HepG2 (cell line): ENCODE measurements around the gene PIP5K1A. TPM values are rescaled to one million over a fixed set of nuclear protein-coding genes. Genes with fewer than 3 reads are reported as not detected.

Experiments used
- CBX5 ChIP-seq: sonication (generic); formaldehyde crosslinking; IDR thresholded peaks from 2 replicates; pipeline ENCODE4 v1.4.0; 2020; ENCODE audit warnings: missing genetic modification reagents, borderline replicate concordance
- CENPBD1 ChIP-seq: sonication (generic); formaldehyde crosslinking; IDR thresholded peaks from 2 replicates; pipeline ENCODE4 v1.8.0; 2022; ENCODE audit warnings: missing genetic modification reagents, low read depth, mild to moderate bottlenecking, borderline replicate concordance
- ETV5 ChIP-seq: IDR thresholded peaks from 2 replicates; pipeline ENCODE4 v1.6.1; 2018; ENCODE audit warnings: missing biosample characterization, missing genetic modification reagents, inconsistent platforms, borderline replicate concordance
- FOXK1 ChIP-seq: sonication (generic); formaldehyde crosslinking; IDR thresholded peaks from 2 replicates; pipeline ENCODE4 v1.4.0; 2020; ENCODE audit warnings: low read depth, missing genetic modification reagents, borderline replicate concordance
- GABPB1 ChIP-seq: IDR thresholded peaks from 2 replicates; pipeline ENCODE4 v1.6.1; 2016; ENCODE audit warnings: mild to moderate bottlenecking, missing genetic modification reagents, moderate library complexity, missing compliant biosample characterization
- GATAD1 ChIP-seq: IDR thresholded peaks from 2 replicates; pipeline ENCODE4 v1.6.1; 2016; ENCODE audit warnings: missing genetic modification reagents, missing compliant biosample characterization
- HOXA5 ChIP-seq: sonication (generic); formaldehyde crosslinking; IDR thresholded peaks from 2 replicates; pipeline ENCODE4 v1.4.0; 2020; ENCODE audit warnings: missing genetic modification reagents
- MIER2 ChIP-seq: IDR thresholded peaks from 2 replicates; pipeline ENCODE4 v1.6.1; 2016; ENCODE audit warnings: missing biosample characterization, missing genetic modification reagents
- NFE2 ChIP-seq: sonication (generic); formaldehyde crosslinking; IDR thresholded peaks from 2 replicates; pipeline ENCODE4 v1.4.0; 2020; ENCODE audit warnings: missing genetic modification reagents
- NFKB2 ChIP-seq: sonication (generic); formaldehyde crosslinking; IDR thresholded peaks from 2 replicates; pipeline ENCODE4 v1.4.0; 2020; ENCODE audit warnings: missing genetic modification reagents, borderline replicate concordance
- SOX13 ChIP-seq, 3 experiments: fragments of 450-650 bp in 1 of 3; sonication (generic) in 1 of 3; formaldehyde crosslinking in 1 of 3; IDR thresholded peaks in 2 of 3; conservative IDR thresholded peaks in 1 of 3; 2 replicates each; pipeline versions ENCODE4 v1.5.0 to v1.6.1; 2016 to 2020; ENCODE audit warnings: antibody characterized with exemption in 1 of 3, mild to moderate bottlenecking in 1 of 3, missing compliant biosample characterization in 1 of 3, missing genetic modification reagents in 1 of 3, moderate library complexity in 1 of 3
- TARDBP ChIP-seq: sonication (generic); formaldehyde crosslinking; IDR thresholded peaks from 2 replicates; pipeline ENCODE4 v1.8.0; 2022; ENCODE audit warnings: mild to moderate bottlenecking, missing genetic modification reagents
- TMF1 ChIP-seq: sonication (generic); formaldehyde crosslinking; IDR thresholded peaks from 2 replicates; pipeline ENCODE4 v1.8.1; 2022; ENCODE audit warnings: low read depth, missing genetic modification reagents
- TOPORS ChIP-seq: sonication (generic); formaldehyde crosslinking; IDR thresholded peaks from 2 replicates; pipeline ENCODE4 v1.8.0; 2023; ENCODE audit warnings: mild to moderate bottlenecking, missing genetic modification reagents
- ZBTB7B ChIP-seq: sonication (generic); formaldehyde crosslinking; IDR thresholded peaks from 2 replicates; pipeline ENCODE4 v1.4.0; 2020; ENCODE audit warnings: missing genetic modification reagents
- ZGPAT ChIP-seq: IDR thresholded peaks from 2 replicates; pipeline ENCODE4 v1.6.1; 2016; ENCODE audit warnings: mild to moderate bottlenecking
- ZNF468 ChIP-seq: sonication (generic); formaldehyde crosslinking; IDR thresholded peaks from 2 replicates; pipeline ENCODE4 v1.8.0; 2022; ENCODE audit warnings: mild to moderate bottlenecking, moderate library complexity, missing genetic modification reagents
- polyA plus RNA-seq, 8 experiments: library from polyadenylated mRNA; depleted of rRNA in 3 of 8; stranded (reverse) in 7 of 8; unstranded in 1 of 8; fragments of >200 nt; fragmentation: Illumina TruSeq in 4 of 8; extraction: Trizol in 4 of 8; gene quantifications; 2 replicates each; pipeline versions ENCODE4 v1.2.1 to v1.2.3, GENCODE V29; 2011 to 2016; ENCODE audit warnings: low read depth in 4 of 8, missing spikeins in 1 of 8, mixed read lengths in 1 of 8; ENCODE audit not compliant: insufficient read depth in 1 of 8
- total RNA-seq, 5 experiments: library from RNA; depleted of rRNA; stranded (reverse); fragments of >200 nt; fragmentation: Illumina TruSeq; extraction: Trizol; gene quantifications; 2 replicates each; pipeline ENCODE4 v1.2.3, GENCODE V29; 2016; ENCODE audit warnings: low read depth in 1 of 5
- TF ChIP-seq, protein P1 (sequence below): sonication (generic); formaldehyde crosslinking; IDR thresholded peaks from 2 replicates; pipeline ENCODE4 v1.4.0; 2020; ENCODE audit warnings: missing genetic modification reagents, borderline replicate concordance
- TF ChIP-seq, protein P2 (sequence below): sonication (generic); formaldehyde crosslinking; IDR thresholded peaks from 2 replicates; pipeline ENCODE4 v1.5.0; 2020; ENCODE audit warnings: mild to moderate bottlenecking, missing genetic modification reagents
- TF ChIP-seq, protein P3 (sequence below): IDR thresholded peaks from 2 replicates; pipeline ENCODE4 v1.6.1; 2016; ENCODE audit warnings: missing compliant biosample characterization, missing genetic modification reagents, borderline replicate concordance

PIP5K1A gene
- total and polyA plus RNA-seq, 2 of the 13 experiments (the other 11 are each of a cell fraction or from before 2014, with no cell fraction given): 45.3 to 65.1 TPM

DNA sequence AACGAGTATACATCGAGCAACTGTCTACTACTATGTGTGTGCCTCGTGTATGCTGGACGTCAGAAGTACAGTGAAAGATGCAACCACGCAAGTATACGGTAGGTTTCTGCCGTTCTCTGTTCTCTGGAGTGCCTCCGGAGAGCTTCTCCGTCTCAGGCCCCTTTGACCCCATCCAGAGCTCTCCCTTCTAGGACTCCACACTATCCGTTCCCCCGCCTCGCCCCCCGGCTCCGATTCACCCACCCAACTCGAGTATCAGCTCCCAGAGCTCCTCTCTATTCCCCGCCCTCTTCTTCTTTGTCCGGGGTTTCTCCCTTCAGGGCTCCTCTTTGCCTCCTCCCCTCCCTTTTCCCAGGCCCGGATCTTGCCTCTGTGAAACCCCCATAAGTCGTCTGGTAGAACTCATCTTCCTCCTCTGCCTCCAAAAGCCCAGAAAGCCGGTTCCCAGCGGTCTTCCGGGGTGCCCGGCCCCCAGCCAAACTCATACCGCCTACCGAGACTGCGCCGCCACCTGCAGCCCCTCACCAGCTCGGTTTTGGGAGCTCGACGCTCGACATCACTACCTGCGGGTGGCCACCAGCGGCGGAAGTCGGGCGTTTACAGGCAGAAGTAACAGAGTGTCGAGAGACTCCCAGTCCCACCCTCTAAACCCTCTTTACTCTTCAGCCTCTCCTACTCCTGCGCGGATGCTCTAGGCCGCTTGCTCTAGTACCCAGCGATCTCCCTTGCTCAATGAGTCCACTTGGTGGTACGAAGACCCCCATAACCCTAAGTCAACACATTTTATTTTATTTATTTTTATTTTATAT lies 8.5 kb upstream of the PIP5K1A start, which contains the start of gene VPS72 (continued):
- TF ChIP-seq, protein P1, sequence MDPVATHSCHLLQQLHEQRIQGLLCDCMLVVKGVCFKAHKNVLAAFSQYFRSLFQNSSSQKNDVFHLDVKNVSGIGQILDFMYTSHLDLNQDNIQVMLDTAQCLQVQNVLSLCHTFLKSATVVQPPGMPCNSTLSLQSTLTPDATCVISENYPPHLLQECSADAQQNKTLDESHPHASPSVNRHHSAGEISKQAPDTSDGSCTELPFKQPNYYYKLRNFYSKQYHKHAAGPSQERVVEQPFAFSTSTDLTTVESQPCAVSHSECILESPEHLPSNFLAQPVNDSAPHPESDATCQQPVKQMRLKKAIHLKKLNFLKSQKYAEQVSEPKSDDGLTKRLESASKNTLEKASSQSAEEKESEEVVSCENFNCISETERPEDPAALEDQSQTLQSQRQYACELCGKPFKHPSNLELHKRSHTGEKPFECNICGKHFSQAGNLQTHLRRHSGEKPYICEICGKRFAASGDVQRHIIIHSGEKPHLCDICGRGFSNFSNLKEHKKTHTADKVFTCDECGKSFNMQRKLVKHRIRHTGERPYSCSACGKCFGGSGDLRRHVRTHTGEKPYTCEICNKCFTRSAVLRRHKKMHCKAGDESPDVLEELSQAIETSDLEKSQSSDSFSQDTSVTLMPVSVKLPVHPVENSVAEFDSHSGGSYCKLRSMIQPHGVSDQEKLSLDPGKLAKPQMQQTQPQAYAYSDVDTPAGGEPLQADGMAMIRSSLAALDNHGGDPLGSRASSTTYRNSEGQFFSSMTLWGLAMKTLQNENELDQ (CRISPR knock-in tag): 0 out of 2 replicates have a peak, but pooled peaks have one; percentile 39
- TF ChIP-seq HOXA5: peak; percentile 78; the same call in 1 of the 2 replicates
- TF ChIP-seq MIER2 (CRISPR knock-in tag): 0 out of 2 replicates have a peak, but pooled peaks have one; percentile 54
- TF ChIP-seq TMF1 (CRISPR knock-in tag): 0 out of 2 replicates have a peak, but pooled peaks have one; percentile 70
- no peak for TF ChIP-seq SOX13 (IDR thresholded peaks at IDR 0.05)
- peak in 1 of 2 experiments; percentile 34; a peak in 1 of 4 replicates for TF ChIP-seq SOX13 (CRISPR knock-in tag; conservative IDR thresholded peaks at IDR 0.05 in 1 of 2, IDR thresholded peaks at IDR 0.05 in 1 of 2)
- no peak for TF ChIP-seq CENPBD1 (CRISPR knock-in tag)
- TF ChIP-seq NFE2: no peak
- peak; percentile 90 for TF ChIP-seq ETV5 (CRISPR knock-in tag)
- TF ChIP-seq, protein P2, sequence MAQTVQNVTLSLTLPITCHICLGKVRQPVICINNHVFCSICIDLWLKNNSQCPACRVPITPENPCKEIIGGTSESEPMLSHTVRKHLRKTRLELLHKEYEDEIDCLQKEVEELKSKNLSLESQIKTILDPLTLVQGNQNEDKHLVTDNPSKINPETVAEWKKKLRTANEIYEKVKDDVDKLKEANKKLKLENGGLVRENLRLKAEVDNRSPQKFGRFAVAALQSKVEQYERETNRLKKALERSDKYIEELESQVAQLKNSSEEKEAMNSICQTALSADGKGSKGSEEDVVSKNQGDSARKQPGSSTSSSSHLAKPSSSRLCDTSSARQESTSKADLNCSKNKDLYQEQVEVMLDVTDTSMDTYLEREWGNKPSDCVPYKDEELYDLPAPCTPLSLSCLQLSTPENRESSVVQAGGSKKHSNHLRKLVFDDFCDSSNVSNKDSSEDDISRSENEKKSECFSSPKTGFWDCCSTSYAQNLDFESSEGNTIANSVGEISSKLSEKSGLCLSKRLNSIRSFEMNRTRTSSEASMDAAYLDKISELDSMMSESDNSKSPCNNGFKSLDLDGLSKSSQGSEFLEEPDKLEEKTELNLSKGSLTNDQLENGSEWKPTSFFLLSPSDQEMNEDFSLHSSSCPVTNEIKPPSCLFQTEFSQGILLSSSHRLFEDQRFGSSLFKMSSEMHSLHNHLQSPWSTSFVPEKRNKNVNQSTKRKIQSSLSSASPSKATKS (CRISPR knock-in tag): no peak
- peak; percentile 91 for TF ChIP-seq GATAD1
- no peak for TF ChIP-seq ZNF468
- TF ChIP-seq, protein P3, sequence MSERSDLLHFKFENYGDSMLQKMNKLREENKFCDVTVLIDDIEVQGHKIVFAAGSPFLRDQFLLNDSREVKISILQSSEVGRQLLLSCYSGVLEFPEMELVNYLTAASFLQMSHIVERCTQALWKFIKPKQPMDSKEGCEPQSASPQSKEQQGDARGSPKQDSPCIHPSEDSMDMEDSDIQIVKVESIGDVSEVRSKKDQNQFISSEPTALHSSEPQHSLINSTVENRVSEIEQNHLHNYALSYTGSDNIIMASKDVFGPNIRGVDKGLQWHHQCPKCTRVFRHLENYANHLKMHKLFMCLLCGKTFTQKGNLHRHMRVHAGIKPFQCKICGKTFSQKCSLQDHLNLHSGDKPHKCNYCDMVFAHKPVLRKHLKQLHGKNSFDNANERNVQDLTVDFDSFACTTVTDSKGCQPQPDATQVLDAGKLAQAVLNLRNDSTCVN (CRISPR knock-in tag): 0 out of 2 replicates have a peak, but pooled peaks have one; percentile 63
- peak; percentile 97 for TF ChIP-seq GABPB1 (CRISPR knock-in tag)
- peak; percentile 79; the same call in 1 of the 2 replicates for TF ChIP-seq CBX5 (CRISPR knock-in tag)
- peak; percentile 95 for TF ChIP-seq TARDBP (CRISPR knock-in tag)
- peak; percentile 95 for TF ChIP-seq ZBTB7B
- TF ChIP-seq NFKB2 (CRISPR knock-in tag): peak; percentile 82; the same call in 1 of the 2 replicates
- TF ChIP-seq FOXK1: peak; percentile 81; the same call in 1 of the 2 replicates
- peak; percentile 75; the same call in 1 of the 2 replicates for TF ChIP-seq TOPORS (CRISPR knock-in tag)
- TF ChIP-seq ZGPAT (CRISPR knock-in tag): peak; percentile 83
